Vagina (tissue), 2 donors: ENCODE results near the gene DCHS2. TPM values are rescaled to one million over a fixed set of nuclear protein-coding genes. Genes with fewer than 3 reads are reported as not detected.
A peak's percentile ranks its signal among the peaks of the same experiment; 100 is the strongest.

Source experiments
- DNase-seq, 2 donors: peaks; one replicate each; pipeline ENCODE4 v3.0.0-alpha.2; 2017; ENCODE audit errors: extremely low spot score in 2 of 2
- H3K27ac ChIP-seq: fragments of 200-600 bp; sonication (generic); one replicate; pipeline ENCODE4 v1.5.1; 2019
- H3K27me3 ChIP-seq: fragments of 200-600 bp; sonication (generic); one replicate; pipeline ENCODE4 v1.5.1; 2019
- H3K36me3 ChIP-seq, 2 donors: fragments of 200-600 bp; sonication (generic); one replicate each; pipeline ENCODE4 v1.5.1; 2017 to 2019
- H3K4me1 ChIP-seq: fragments of 200-600 bp; sonication (generic); one replicate; pipeline ENCODE4 v1.5.1; 2019
- H3K4me3 ChIP-seq, 2 donors: fragments of 200-600 bp; sonication (generic); 1 replicate in 1 of 2; 2 replicates in 1 of 2; pipeline ENCODE4 v1.5.1; 2016 to 2019
- H3K9me3 ChIP-seq: fragments of 200-600 bp; sonication (generic); one replicate; pipeline ENCODE4 v1.5.1; 2019
- POLR2A ChIP-seq, 2 donors: fragments of 450-650 bp; IDR thresholded peaks; one replicate each; pipeline ENCODE4 v1.6.1; 2017; ENCODE audit warnings: antibody characterized with exemption in 2 of 2, mild to moderate bottlenecking in 2 of 2, moderate library complexity in 2 of 2
- POLR2AphosphoS5 ChIP-seq, 2 donors: sonication (generic); formaldehyde crosslinking; IDR thresholded peaks; one replicate each; pipeline ENCODE4 v1.9.0; 2017; ENCODE audit warnings: antibody characterized with exemption in 2 of 2, mild to moderate bottlenecking in 2 of 2, low read depth in 1 of 2; ENCODE audit not compliant: insufficient read depth in 1 of 2
- intact Hi-C: fragments of 100-400 bp; cut with DNase I; formaldehyde crosslinking; loops from one replicate; pipeline ENCODE4 v1.15.1; 2023
- total RNA-seq: library from RNA; depleted of rRNA; stranded (reverse); fragments of >200 nt; gene quantifications from one replicate; pipeline ENCODE4 v1.2.3, GENCODE V29; 2016
- TF ChIP-seq, protein P1 (sequence below), 3 experiments: fragments of 450-650 bp in 2 of 3; fragments of 200-600 bp in 1 of 3; sonication (generic) in 1 of 3; IDR thresholded peaks; one replicate each; pipeline ENCODE4 v1.5.1; 2017 to 2019; ENCODE audit warnings: antibody characterized with exemption in 3 of 3, mild to moderate bottlenecking in 2 of 3, moderate library complexity in 2 of 3

The DCHS2 gene
- total RNA-seq, 1 donor from 2014 or later, result 7.9 TPM

- DNase-seq, result no peak
- H3K27me3 ChIP-seq, result no peaks in the 10 kb centered on the region
- no peak overlapping the region for H3K27ac ChIP-seq
- peaks cover 28% of the 10 kb centered on the region for H3K4me1 ChIP-seq
- no peak for TF ChIP-seq POLR2A (IDR thresholded peaks at IDR 0.05)
- no peaks in the 10 kb centered on the region for H3K9me3 ChIP-seq
- no peaks in the 10 kb centered on the region for H3K36me3 ChIP-seq
- intact Hi-C loops, result no loop called here
- peak overlapping the region; percentile 33 to 46 for H3K4me3 ChIP-seq
Measured at GRCh38 chr4:154490583-154491340, 837 bp downstream of the DCHS2 start.

DNA sequence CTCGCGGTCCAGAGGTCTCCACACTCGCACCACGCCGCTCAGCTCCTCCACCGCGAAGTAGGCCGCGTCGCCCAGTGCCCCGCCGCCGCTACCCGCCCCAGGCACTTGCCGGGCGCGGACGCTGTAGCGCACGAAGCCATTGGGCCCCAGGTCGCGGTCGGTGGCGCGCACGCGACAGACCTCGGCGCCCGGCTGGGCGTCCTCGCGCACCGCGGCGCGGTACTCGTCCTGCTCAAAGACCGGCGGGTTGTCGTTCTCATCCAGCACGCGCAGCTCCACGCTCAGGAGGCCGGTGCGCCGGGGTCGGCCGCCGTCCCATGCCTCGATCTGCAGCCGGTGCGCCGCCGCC, 1.4 kb downstream of the DCHS2 start:
- intact Hi-C loops, result no loop called here
- H3K27me3 ChIP-seq, result no peaks in the 10 kb centered on the region
- TF ChIP-seq, protein P1, sequence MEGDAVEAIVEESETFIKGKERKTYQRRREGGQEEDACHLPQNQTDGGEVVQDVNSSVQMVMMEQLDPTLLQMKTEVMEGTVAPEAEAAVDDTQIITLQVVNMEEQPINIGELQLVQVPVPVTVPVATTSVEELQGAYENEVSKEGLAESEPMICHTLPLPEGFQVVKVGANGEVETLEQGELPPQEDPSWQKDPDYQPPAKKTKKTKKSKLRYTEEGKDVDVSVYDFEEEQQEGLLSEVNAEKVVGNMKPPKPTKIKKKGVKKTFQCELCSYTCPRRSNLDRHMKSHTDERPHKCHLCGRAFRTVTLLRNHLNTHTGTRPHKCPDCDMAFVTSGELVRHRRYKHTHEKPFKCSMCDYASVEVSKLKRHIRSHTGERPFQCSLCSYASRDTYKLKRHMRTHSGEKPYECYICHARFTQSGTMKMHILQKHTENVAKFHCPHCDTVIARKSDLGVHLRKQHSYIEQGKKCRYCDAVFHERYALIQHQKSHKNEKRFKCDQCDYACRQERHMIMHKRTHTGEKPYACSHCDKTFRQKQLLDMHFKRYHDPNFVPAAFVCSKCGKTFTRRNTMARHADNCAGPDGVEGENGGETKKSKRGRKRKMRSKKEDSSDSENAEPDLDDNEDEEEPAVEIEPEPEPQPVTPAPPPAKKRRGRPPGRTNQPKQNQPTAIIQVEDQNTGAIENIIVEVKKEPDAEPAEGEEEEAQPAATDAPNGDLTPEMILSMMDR (IDR thresholded peaks at IDR 0.05), result no peak
- TF ChIP-seq POLR2AphosphoS5 (IDR thresholded peaks at IDR 0.05; ENCODE audit: insufficient read depth in 1 of 2, low read depth in 1 of 2) (no peak), POLR2A (IDR thresholded peaks at IDR 0.05) (no peak)

GRCh38 chr4:154489558-154490233, 1.9 kb downstream of the DCHS2 start:
- DNase-seq, result no peak
- H3K4me3 ChIP-seq, result peak overlapping the region in 1 of 2 donors; percentile 46
- intact Hi-C loops, result no loop called here

More for the DNA sequence above, 1.4 kb downstream of the DCHS2 start:
- no peaks in the 10 kb centered on the region for H3K9me3 ChIP-seq
- no peak for DNase-seq
- H3K36me3 ChIP-seq, result no peaks in the 10 kb centered on the region
- peaks cover 28% of the 10 kb centered on the region for H3K4me1 ChIP-seq
- no peak overlapping the region for H3K27ac ChIP-seq
- H3K4me3 ChIP-seq, result peak overlapping the region; percentile 33 to 46

GRCh38 chr4:154487145-154487544, 4.5 kb downstream of the DCHS2 start:
- H3K4me1 ChIP-seq, result peaks cover 23% of the 10 kb centered on the region
- no peaks in the 10 kb centered on the region for H3K9me3 ChIP-seq
- intact Hi-C loops, result no loop called here
- H3K36me3 ChIP-seq, result no peaks in the 10 kb centered on the region
- H3K27ac ChIP-seq, result no peak overlapping the region
- H3K4me3 ChIP-seq, result no peak overlapping the region
- DNase-seq, result no peak
- no peaks in the 10 kb centered on the region for H3K27me3 ChIP-seq
- no peak for TF ChIP-seq POLR2A (IDR thresholded peaks at IDR 0.05)

More at GRCh38 chr4:154489558-154490233, 1.9 kb downstream of the DCHS2 start:
- TF ChIP-seq POLR2AphosphoS5 (IDR thresholded peaks at IDR 0.05; ENCODE audit: insufficient read depth in 1 of 2, low read depth in 1 of 2), result no peak
- TF ChIP-seq POLR2A (IDR thresholded peaks at IDR 0.05), result no peak
- TF ChIP-seq, protein P1 (IDR thresholded peaks at IDR 0.05), result no peak
- Histone ChIP-seq H3K27me3 (no peaks in the 10 kb centered on the region), H3K27ac (no peak overlapping the region), H3K4me1 (peaks cover 28% of the 10 kb centered on the region), H3K9me3 (no peaks in the 10 kb centered on the region), H3K36me3 (no peaks in the 10 kb centered on the region)

GRCh38 chr4:154485127-154485773, 6.3 kb downstream of the DCHS2 start:
- no peak for DNase-seq
- H3K27ac ChIP-seq, result no peak overlapping the region
- H3K27me3 ChIP-seq, result no peaks in the 10 kb centered on the region
- H3K4me3 ChIP-seq, result no peak overlapping the region
- H3K9me3 ChIP-seq, result no peaks in the 10 kb centered on the region
- TF ChIP-seq POLR2AphosphoS5 (IDR thresholded peaks at IDR 0.05; ENCODE audit: insufficient read depth in 1 of 2, low read depth in 1 of 2) (no peak), POLR2A (IDR thresholded peaks at IDR 0.05) (no peak)
- TF ChIP-seq, protein P1 (IDR thresholded peaks at IDR 0.05), result no peak
- intact Hi-C loops, result no loop called here
- H3K36me3 ChIP-seq, result no peaks in the 10 kb centered on the region
- H3K4me1 ChIP-seq, result peaks cover 5% of the 10 kb centered on the region
